ENCODE results near the gene DUSP2.

DUSP2 gene

GRCh38 chr2:96171831-96172230, 26.6 kb upstream of the DUSP2 start:
- no peak for TF ChIP-seq TAF1 (IDR thresholded peaks at IDR 0.05; ENCODE audit: borderline replicate concordance, insufficient read depth, low read length)
- no peak for TF ChIP-seq REST (IDR thresholded peaks at IDR 0.05; ENCODE audit: insufficient read depth in 1 of 2, low read depth in 2 of 2, low read length in 2 of 2)
- TF ChIP-seq SIN3A (IDR thresholded peaks at IDR 0.05; ENCODE audit: borderline replicate concordance, insufficient read depth, low read length): no peak
- TF ChIP-seq POLR2AphosphoS5 (IDR thresholded peaks at IDR 0.05; ENCODE audit: low read depth, low read length): no peak
- TF ChIP-seq FOXP2 (optimal IDR thresholded peaks at IDR 0.05; ENCODE audit: borderline replicate concordance, extremely low read depth, extremely low read length, insufficient read depth): no peak

GRCh38 chr2:96170626-96171025, 25.4 kb upstream of the DUSP2 start:
- no peak for TF ChIP-seq TAF1 (IDR thresholded peaks at IDR 0.05; ENCODE audit: borderline replicate concordance, insufficient read depth, low read length)
- no peak for TF ChIP-seq SIN3A (IDR thresholded peaks at IDR 0.05; ENCODE audit: borderline replicate concordance, insufficient read depth, low read length)
- TF ChIP-seq FOXP2 (optimal IDR thresholded peaks at IDR 0.05; ENCODE audit: borderline replicate concordance, extremely low read depth, extremely low read length, insufficient read depth): no peak
- TF ChIP-seq POLR2AphosphoS5 (IDR thresholded peaks at IDR 0.05; ENCODE audit: low read depth, low read length): no peak
- no peak for TF ChIP-seq REST (IDR thresholded peaks at IDR 0.05; ENCODE audit: insufficient read depth in 1 of 2, low read depth in 2 of 2, low read length in 2 of 2)

- TF ChIP-seq REST (IDR thresholded peaks at IDR 0.05; ENCODE audit: insufficient read depth in 1 of 2, low read depth in 2 of 2, low read length in 2 of 2) (no peak), FOXP2 (optimal IDR thresholded peaks at IDR 0.05; ENCODE audit: borderline replicate concordance, extremely low read depth, extremely low read length, insufficient read depth) (no peak), POLR2AphosphoS5 (IDR thresholded peaks at IDR 0.05; ENCODE audit: low read depth, low read length) (no peak), TAF1 (IDR thresholded peaks at IDR 0.05; ENCODE audit: borderline replicate concordance, insufficient read depth, low read length) (no peak)
These were observed 24.7 kb upstream of the DUSP2 start for GRCh38 chr2:96169868-96170507.

- TF ChIP-seq REST (IDR thresholded peaks at IDR 0.05; ENCODE audit: insufficient read depth in 1 of 2, low read depth in 2 of 2, low read length in 2 of 2): no peak
- no peak for TF ChIP-seq SIN3A (IDR thresholded peaks at IDR 0.05; ENCODE audit: borderline replicate concordance, insufficient read depth, low read length)
- no peak for TF ChIP-seq FOXP2 (optimal IDR thresholded peaks at IDR 0.05; ENCODE audit: borderline replicate concordance, extremely low read depth, extremely low read length, insufficient read depth)
These were observed 22.3 kb upstream of the DUSP2 start for GRCh38 chr2:96167407-96168013.
